Osteoblast (primary cell): ENCODE measurements around the gene ASB5. TPM values are rescaled to one million over a fixed set of nuclear protein-coding genes. Genes with fewer than 3 reads are reported as not detected.
A peak's percentile ranks its signal among the peaks of the same experiment; 100 is the strongest.

Experiments used
- DNase-seq: peaks from one replicate; pipeline ENCODE4 v3.0.0; 2011; ENCODE audit warnings: low spot score, mixed read lengths; ENCODE audit not compliant: insufficient read length; ENCODE audit errors: missing footprints
- H2AFZ ChIP-seq: 2 replicates; pipeline ENCODE4 v1.6.0; 2011; ENCODE audit warnings: mild to moderate bottlenecking, low read length
- H3K27ac ChIP-seq: 2 replicates; pipeline ENCODE4 v1.5.1; 2011; ENCODE audit warnings: mild to moderate bottlenecking, low read depth, low read length, moderate library complexity
- H3K27me3 ChIP-seq: 2 replicates; pipeline ENCODE4 v1.6.0; 2012; ENCODE audit warnings: mild to moderate bottlenecking, control low read depth, inconsistent platforms, low read length, moderate library complexity; ENCODE audit not compliant: insufficient read depth
- H3K36me3 ChIP-seq: 2 replicates; pipeline ENCODE4 v1.5.1; 2011; ENCODE audit warnings: mild to moderate bottlenecking, low read length, control low read depth, moderate library complexity; ENCODE audit not compliant: insufficient read depth
- H3K4me1 ChIP-seq: 2 replicates; pipeline ENCODE4 v1.5.1; 2011; ENCODE audit warnings: mild to moderate bottlenecking, low read length, control low read depth, moderate library complexity; ENCODE audit not compliant: insufficient read depth
- H3K4me2 ChIP-seq: 2 replicates; pipeline ENCODE4 v1.6.0; 2011; ENCODE audit warnings: mild to moderate bottlenecking, low read length; ENCODE audit not compliant: insufficient read depth
- H3K4me3 ChIP-seq: fragments of 200-600 bp; sonication (generic); 3 replicates; pipeline ENCODE4 v1.5.1; 2012; ENCODE audit warnings: mild to moderate bottlenecking, low read length, inconsistent platforms; ENCODE audit not compliant: insufficient read depth
- H3K79me2 ChIP-seq: 2 replicates; pipeline ENCODE4 v1.6.0; 2012; ENCODE audit warnings: mild to moderate bottlenecking, low read length, control low read depth, inconsistent platforms; ENCODE audit not compliant: insufficient read depth
- H3K9me3 ChIP-seq: 2 replicates; pipeline ENCODE4 v1.5.1; 2011; ENCODE audit warnings: low read depth, low read length, control low read depth
- H4K20me1 ChIP-seq: 2 replicates; pipeline ENCODE4 v1.6.0; 2012; ENCODE audit warnings: mild to moderate bottlenecking, low read length, control low read depth; ENCODE audit not compliant: insufficient read depth
- total RNA-seq: library from RNA; depleted of rRNA; stranded (reverse); fragments of >200 nt; gene quantifications from 2 replicates; pipeline ENCODE4 v1.2.3, GENCODE V29; 2012
- TF ChIP-seq, protein P1 (sequence below): IDR thresholded peaks from 2 replicates; pipeline ENCODE4 v1.5.1; 2011; ENCODE audit warnings: mild to moderate bottlenecking, low read depth, low read length, moderate library complexity; ENCODE audit errors: extremely low read depth

Gene ASB5
- total RNA-seq, 1 donor = 1.1 TPM

DNA sequence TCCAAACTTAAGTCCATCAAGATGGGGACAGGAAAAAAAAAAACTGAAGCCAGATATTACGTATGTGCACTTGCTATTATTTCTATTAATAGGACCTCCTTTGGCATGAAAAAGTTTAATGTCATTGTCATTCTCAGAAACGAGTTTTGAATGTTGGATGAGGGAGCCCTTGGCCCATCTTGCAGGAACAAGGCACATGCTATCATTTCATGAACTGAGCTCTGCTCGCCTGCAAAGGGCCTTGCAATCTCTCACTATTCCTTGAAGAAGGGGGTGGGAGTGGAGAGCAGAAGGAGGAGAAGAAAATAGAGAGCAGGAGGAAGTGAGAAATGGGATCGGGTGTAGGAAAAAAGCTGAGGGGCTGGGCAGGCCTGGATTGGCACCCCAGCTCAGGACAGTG is 39.4 kb downstream of the ASB5 start:
- Histone ChIP-seq H4K20me1 (no peaks in the 10 kb centered on the region), H2AFZ (peak overlapping the region; percentile 48), H3K9me3 (no peaks in the 10 kb centered on the region), H3K4me2 (no peak overlapping the region), H3K79me2 (no peaks in the 10 kb centered on the region), H3K27me3 (no peaks in the 10 kb centered on the region), H3K4me3 (no peak overlapping the region), H3K36me3 (no peaks in the 10 kb centered on the region), H3K27ac (no peak overlapping the region), H3K4me1 (no peaks in the 10 kb centered on the region)
- DNase-seq = no peak
- TF ChIP-seq, protein P1, sequence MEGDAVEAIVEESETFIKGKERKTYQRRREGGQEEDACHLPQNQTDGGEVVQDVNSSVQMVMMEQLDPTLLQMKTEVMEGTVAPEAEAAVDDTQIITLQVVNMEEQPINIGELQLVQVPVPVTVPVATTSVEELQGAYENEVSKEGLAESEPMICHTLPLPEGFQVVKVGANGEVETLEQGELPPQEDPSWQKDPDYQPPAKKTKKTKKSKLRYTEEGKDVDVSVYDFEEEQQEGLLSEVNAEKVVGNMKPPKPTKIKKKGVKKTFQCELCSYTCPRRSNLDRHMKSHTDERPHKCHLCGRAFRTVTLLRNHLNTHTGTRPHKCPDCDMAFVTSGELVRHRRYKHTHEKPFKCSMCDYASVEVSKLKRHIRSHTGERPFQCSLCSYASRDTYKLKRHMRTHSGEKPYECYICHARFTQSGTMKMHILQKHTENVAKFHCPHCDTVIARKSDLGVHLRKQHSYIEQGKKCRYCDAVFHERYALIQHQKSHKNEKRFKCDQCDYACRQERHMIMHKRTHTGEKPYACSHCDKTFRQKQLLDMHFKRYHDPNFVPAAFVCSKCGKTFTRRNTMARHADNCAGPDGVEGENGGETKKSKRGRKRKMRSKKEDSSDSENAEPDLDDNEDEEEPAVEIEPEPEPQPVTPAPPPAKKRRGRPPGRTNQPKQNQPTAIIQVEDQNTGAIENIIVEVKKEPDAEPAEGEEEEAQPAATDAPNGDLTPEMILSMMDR = no peak

DNA sequence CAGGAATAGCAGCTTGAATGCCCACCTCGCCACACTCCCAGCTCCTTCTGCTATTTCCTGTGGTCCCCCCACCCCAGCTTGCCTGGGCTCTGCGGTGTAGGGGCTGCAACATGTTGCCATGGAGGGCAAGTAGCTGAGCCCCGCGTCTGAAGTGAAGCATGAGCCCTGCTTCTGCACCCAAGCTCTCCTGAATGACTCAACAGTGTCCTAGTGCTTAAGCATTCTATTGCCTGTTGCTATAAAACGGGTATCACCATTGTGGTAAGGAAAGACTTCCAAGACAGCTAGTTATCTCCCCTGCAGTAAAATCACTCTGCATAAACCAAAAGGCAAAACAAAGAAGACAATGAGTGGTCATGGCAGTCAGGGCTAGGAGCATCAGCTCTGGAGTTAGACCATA is 42.3 kb downstream of the ASB5 start:
- H4K20me1 ChIP-seq = no peaks in the 10 kb centered on the region
- TF ChIP-seq, protein P1 = no peak
- no peaks in the 10 kb centered on the region for H3K79me2 ChIP-seq
- H3K9me3 ChIP-seq = no peaks in the 10 kb centered on the region
- no peaks in the 10 kb centered on the region for H3K27me3 ChIP-seq
- H3K27ac ChIP-seq = no peak overlapping the region
- no peaks in the 10 kb centered on the region for H3K36me3 ChIP-seq
- no peak for DNase-seq
- H3K4me3 ChIP-seq = no peak overlapping the region
- no peak overlapping the region for H2AFZ ChIP-seq
- no peak overlapping the region for H3K4me2 ChIP-seq
- no peaks in the 10 kb centered on the region for H3K4me1 ChIP-seq

DNA sequence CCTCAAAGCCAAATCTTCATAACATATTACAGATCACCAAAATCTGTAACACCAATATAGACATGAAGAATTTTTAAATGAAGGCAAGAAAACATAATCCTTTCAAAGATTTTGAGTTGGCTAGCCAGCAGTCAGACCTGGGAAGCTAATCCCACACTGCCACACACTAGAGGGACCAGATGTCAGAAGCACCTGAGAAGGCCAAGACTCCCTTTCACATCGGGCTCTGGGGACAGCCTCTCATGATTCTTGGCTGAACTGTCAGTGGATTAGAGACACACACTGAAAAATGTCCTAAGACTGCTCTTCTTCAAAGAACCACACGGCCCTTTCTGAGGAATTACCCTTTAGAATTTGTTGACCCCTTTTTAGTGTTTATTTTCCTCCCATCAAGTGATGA is 45.5 kb downstream of the ASB5 start:
- no peak overlapping the region for H3K4me3 ChIP-seq
- H4K20me1 ChIP-seq = no peaks in the 10 kb centered on the region
- H3K4me1 ChIP-seq = no peaks in the 10 kb centered on the region
- no peaks in the 10 kb centered on the region for H3K79me2 ChIP-seq
- no peaks in the 10 kb centered on the region for H3K36me3 ChIP-seq
- no peaks in the 10 kb centered on the region for H3K9me3 ChIP-seq
- no peak overlapping the region for H3K4me2 ChIP-seq
- TF ChIP-seq, protein P1 = no peak
- no peak overlapping the region for H2AFZ ChIP-seq
- no peak for DNase-seq
- H3K27ac ChIP-seq = no peak overlapping the region
- H3K27me3 ChIP-seq = no peaks in the 10 kb centered on the region

DNA sequence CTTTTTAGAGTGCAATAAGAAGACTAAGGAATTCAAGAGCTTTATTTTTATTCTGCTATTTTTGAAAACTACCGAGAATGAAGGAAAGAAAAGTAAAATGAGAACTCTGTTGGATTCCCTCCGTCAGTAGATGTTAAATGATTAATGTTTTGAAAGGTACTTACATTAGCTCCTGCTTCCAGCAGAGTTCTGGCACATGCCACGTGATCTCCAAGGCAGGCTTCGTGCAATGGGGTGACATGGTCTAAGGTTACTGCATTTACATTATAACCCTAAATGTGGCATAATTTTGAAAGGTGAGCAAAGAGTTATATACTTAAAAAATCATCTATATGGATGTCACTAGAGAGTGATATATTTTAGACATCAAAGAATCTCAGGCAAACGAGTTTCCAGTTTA is 46.9 kb downstream of the ASB5 start:
- Histone ChIP-seq H3K27ac (no peak overlapping the region), H2AFZ (no peak overlapping the region), H3K4me2 (no peak overlapping the region), H3K4me1 (no peaks in the 10 kb centered on the region), H3K27me3 (no peaks in the 10 kb centered on the region), H3K79me2 (no peaks in the 10 kb centered on the region), H4K20me1 (no peaks in the 10 kb centered on the region), H3K36me3 (no peaks in the 10 kb centered on the region), H3K4me3 (no peak overlapping the region), H3K9me3 (no peaks in the 10 kb centered on the region)
- TF ChIP-seq, protein P1 = no peak
- no peak for DNase-seq
